HG03135 (cell line): ENCODE results near the gene PXN.

Experiments
- ATAC-seq: cut with Tn5 transposase; IDR thresholded peaks from one replicate; pipeline ENCODE4 v1.9.1; 2021; ENCODE audit warnings: mild to moderate bottlenecking, moderate library complexity; ENCODE audit not compliant: unreplicated experiment

The PXN gene

DNA sequence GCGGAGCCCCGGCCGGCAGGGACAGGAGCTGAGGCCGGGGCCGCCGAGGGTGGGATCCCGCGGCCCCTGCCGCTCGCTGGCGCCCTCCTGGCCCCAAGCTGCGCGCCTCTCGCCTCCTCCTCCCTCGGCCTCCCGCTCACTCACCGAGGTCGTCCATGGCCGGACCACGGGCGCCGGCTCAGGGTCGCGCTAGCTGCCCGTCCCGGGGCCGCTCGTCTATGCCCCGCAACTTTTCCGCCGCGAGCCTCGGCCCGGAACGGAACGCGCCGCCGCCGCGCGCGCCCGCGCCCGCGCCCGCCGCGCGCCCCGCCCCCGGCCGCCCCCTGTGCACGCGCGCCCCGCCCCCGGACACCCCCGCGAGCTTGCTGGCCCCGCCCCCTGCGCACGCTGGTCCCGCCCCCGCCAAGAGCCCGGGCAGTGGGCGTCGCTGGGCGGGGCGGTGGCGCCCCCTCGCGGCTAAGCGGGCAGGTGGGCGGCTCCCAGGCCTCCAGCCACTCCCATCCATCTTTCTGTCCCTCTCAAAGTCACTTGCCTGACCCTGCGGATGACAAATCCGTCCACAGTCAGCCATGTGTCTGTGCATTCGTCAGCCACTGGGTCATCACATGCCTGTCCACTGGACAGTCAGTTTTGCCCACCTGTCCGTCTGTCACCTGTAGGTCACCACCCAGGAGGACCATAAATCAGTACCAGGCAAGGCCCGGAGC lies at the start of gene PXN:
TSS of gene PXN (minus strand) at position 258 of the 707 bp plus-strand sequence. CDS start at position 157, 101 bp downstream.
- peak; percentile 65 for ATAC-seq

GRCh38 chr12:120314220-120314619 lies 48.7 kb upstream of the PXN start:
- no peak for ATAC-seq

- peak; percentile 91 for ATAC-seq
Observed at GRCh38 chr12:120301962-120302815, 36.7 kb upstream of the PXN start, which contains the start of gene SIRT4. Gene SIRT4, plus strand, starts transcription at chr12:120302321. Its CDS starts 1,241 bp downstream, at chr12:120303562.

DNA sequence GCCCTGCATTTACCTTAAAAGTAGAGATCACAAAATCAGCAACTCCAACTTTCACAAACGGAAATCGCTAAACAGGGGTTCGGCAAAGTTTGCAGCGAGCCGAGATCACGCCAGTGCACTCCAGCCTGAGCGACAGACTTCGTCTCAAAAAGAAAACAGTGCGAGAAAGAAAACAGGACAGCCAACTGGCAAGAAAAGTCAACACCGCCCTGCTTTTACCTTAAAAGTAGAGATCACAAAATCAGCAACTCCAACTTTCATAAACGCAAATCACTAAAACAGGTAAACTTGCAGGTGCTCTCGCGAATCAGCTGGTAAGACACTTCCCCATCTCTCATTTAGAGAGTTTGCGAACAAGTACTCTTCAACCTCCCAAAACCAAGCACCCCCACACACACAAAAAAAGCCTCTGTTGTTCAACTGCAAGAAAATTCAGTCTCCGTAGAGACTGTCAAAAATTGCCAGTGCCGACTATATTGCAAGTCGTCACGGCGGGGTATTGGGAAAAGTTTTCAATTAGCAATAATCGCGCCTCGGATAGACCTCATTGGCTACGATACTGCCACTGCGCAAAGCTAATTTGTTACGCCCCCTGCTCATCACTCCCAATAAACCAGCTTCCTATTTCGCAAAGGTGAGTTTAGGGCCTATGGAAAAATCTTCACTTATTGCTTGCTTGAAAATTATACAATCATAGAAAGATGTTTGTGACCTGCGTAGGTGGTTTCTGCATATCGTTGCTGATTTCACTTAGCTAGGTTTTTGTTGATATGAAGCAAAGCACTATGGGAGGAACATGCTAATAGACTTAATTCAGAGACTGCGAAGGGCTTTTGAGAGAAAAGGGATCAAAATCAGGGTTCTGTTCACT lies 27.4 kb upstream of the PXN start, which contains the start of gene RNU4-1:
TSS of gene RNU4-1 (minus strand) at position 577 of the 871 bp plus-strand sequence.
- peak; percentile 50 for ATAC-seq

DNA sequence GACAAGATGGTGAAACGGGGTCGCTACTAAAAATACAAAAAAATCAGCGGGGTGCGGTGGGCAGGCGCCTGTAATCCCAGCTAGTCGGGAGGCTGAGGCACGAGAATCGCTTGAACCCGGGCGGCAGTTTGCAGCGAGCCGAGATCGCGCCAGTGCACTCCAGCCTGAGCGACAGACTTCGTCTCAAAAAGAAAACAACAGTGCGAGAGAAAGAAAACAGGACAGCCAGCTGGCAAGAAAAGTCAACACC lies 26.8 kb upstream of the PXN start:
- ATAC-seq, result no peak

DNA sequence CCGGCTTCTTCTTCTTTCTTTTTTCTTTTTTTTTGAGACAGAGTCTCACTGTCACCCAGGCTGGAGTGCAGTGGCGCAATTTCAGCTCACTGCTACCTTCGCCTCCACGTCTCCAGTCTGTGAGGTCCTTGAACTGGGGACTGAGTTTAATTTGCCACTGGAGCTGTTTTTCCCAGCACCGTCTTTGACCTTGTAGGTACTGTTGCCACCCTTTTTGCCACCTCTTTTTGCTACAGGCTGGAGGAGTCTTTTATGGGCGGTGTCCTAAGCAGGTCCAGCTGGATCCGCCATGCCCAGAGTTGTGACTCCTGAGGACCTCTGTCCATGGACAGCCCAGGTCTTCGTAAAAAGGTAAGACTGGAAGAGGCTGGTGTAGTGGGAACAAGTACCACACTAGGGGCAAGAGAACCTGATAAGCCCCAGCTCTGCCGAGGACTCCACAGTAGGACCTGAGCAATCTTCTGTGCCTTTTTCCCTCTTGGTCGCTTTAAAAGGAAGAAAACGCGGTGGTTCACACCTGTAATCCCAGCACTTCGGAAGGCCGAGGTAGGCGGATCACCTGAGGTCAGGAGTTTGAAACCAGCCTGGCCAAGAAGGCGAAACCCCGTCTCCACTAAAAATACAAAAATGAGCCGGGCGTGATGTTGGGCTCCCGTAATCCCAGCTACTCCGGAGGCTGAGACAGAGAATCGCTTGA lies 25.2 kb upstream of the PXN start:
- no peak for ATAC-seq

DNA sequence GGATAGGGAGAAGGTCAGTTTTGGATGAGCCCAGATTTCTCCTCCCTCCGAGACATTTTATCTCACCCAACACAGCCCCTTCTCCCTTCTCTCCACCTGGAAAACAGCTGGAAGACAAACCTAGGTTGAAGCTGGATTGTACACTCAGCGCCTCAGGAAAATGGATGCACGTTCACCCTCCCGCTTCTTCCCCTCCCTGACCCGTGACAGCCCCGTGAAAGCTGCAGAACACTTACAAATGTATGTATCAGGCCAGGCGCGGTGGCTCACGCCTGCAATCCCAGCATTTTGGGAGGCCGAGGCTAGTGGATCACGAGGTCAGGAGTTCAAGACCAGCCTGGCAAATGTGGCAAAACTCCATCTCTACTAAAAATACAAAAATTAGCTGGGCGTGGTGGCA lies 22.0 kb upstream of the PXN start:
- no peak for ATAC-seq

DNA sequence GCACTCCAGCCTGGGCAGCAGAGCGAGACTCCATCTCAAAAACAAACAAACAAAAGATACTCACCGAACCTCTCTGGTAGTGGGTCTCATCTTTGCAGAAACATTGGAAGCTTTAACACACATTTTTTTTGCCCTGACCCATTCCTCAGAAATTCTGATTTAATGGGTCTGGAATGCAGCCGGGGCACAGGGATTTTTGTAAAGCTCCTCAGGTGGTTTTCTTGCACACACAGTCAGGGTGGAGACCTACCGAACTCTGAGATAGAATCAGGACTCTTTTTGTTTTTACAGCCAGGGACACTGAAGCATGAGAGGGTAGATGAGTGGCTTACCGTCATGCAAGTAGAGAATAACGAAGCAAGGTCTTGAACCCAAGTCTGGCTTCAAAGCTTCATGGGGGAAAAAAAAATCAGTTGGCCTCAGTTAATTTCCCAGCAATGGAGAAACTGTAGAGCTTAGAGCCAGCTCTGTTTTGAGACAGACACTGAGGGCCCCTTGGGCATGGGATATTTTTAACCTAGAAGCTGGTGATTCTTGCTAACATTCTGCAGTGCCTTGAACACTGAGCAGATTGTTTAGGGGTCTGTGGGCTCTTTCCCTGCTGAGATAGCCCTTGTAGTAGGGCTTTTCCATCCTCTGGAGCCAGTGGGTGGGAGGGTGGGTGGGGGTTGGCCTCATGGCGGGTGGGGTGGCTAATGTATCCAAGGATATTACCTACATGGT lies 21.4 kb upstream of the PXN start:
- no peak for ATAC-seq

DNA sequence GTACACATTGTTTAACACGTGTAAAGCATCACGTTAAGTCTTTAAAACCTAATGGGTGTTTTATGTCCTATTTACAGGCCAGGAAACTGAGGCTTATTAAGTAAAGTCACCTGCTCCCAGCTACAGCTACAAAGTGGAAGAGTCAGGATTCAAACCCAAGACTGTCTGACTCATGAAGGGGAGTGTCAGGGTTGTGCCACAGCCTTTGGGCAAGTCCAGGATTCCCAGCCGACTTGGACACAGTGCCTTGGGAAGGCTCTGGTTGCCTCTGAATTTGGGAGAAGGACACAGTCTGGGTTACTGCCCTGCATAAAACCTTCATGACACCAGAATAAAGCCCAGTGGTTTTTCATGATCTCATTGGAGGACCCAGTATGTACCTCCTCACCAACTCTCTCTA lies 18.9 kb upstream of the PXN start:
- no peak for ATAC-seq

DNA sequence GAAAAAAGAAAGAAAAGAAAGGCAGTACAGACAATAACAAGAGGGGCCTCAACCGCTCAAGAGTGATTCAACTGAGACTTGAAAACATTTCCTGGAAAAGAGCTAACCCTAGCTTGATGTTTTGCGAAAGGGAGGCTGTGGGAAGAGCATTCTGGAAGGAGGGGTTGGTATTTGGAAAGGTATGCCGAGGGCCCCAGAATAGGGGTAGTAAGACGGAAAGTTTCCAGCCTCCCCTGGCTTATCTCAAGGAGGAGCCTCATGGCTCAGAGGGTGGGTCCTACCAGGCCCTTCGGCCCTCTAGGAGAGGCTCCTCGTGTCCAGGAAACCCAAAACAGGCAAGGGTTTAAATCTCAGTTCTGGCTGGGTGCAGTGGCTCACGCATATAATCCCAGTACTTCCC lies 17.8 kb upstream of the PXN start:
- no peak for ATAC-seq

- ATAC-seq, result no peak
Observed at GRCh38 chr12:120278137-120279069, 12.9 kb upstream of the PXN start.

DNA sequence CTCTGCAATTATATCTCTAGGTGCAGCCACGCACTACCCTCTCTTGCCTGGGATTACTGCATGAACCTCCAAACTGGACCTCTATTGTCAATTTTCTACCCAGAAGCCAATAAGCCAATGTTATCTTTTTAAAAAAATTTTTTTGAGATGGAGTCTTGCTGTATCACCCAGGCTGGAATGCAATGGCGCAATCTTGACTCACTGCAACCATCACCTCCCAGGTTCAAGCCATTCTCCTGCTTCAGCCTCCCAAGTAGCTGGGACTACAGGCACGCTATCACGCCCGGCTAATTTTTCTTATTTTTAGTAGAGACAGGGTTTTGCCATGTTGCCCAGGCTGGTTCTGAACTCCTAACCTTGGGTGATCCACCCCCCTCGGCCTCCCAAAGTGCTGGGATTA lies 11.2 kb upstream of the PXN start:
- ATAC-seq, result no peak

DNA sequence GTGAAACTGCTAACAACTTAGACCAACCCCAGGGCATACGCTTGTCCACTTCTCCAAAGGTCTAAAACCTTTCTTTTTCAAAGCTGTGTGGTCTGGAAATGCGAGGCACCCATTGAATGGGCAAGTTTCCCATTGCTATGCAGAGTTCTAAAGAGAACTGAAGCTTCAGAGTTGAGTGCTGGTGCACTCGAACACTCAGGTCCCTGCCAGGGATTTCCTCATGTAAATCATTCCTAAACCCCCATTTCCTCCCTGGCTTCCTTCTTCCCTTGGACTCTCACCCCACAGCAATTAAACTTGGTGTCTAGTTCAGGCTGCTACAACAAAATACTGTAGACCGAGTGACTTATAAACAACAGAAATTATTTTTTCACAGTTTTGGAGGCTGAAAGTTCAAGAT lies 2.2 kb upstream of the PXN start:
- ATAC-seq, result no peak

GRCh38 chr12:120266180-120266870 lies 795 bp upstream of the PXN start:
- no peak for ATAC-seq

DNA sequence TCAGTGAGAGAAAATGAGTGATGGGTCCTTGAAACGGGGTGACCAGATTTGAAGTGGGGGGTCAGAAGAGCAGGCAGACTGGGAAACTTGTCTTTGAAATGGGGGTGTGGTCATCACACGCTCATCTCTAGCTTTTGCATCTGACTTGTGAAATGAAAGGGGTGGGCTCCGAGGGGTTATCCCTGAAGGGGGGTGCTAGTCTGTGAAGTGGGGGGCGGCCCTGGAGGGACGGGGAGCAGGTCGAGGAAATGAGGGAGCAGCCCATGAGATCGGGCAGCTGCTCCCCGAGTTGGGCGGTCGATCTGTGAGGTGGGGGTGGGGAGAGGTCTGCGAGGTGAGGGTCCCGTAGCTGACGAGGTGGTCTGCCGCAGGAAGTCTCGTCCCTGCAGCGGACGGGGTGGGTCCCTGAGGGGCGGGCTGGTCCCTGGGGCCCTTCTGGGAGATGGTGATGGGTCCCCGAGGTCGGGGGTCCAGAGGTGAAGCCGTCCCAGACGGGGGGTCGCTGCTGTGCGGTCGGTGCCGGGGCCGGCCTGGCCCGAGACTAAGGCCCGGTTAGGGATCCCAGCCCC lies 542 bp downstream of the PXN start:
- ATAC-seq, result no peak

- no peak for ATAC-seq
Observed at GRCh38 chr12:120264086-120264903, 1.2 kb downstream of the PXN start.

- ATAC-seq, result no peak
Observed at GRCh38 chr12:120263748-120264085, 1.8 kb downstream of the PXN start.
